ENCODE measurements around the gene ZMYM2.
"Not testable (repeated sequence)": the region's sequence is repeated elsewhere in the genome, so short reads cannot be mapped to it uniquely, and the experiment has no call there.

ZMYM2 gene

GRCh38 chr13:19958155-19959111 is at the start of gene ZMYM2:
ZMYM2 (plus strand) TSS chr13:19958727; CDS start chr13:19993073, 34,346 bp downstream.
- in situ Hi-C loops (cut with MboI; ENCODE audit: low sequenced_read_pairs): no loop called here

DNA sequence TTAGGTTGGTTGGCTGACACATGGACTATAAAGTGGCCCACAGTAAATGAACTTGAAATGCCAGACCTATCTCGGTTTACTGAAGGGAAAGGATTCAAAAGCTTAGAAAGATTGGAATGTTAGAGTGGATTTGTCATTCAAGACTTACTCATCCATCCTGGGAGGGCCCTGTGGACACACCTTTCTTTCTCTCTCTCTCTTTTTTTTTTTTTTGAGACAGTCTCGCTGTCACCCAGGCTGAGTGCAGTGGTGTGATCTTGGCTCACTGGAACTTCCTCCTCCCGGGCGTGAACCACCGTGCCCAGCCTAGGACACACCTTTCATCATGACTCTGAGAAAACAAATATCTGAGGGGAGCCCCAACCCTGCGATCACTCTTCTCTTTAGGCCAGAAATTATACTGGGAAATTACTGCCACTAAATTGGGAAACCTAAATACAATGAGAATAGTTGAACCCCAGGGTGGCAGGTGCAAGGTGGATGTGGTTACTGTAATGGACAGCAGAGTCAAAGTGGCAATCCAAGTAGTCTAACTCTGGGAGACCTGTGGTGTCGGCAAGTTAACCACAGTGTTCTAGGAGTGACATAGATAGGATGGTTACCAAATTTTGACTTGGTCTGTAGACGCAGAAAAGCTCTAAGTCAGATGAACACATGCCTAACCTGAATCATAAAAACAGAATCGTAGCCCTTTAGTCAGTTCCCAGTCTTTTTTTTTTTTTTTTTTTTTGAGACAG is 48.0 kb upstream of the ZMYM2 start:
- in situ Hi-C loops (cut with MboI; ENCODE audit: low sequenced_read_pairs): no loop called here

GRCh38 chr13:19927117-19927748 is 31.3 kb upstream of the ZMYM2 start:
- in situ Hi-C loops (cut with MboI; ENCODE audit: low sequenced_read_pairs): no loop called here

DNA sequence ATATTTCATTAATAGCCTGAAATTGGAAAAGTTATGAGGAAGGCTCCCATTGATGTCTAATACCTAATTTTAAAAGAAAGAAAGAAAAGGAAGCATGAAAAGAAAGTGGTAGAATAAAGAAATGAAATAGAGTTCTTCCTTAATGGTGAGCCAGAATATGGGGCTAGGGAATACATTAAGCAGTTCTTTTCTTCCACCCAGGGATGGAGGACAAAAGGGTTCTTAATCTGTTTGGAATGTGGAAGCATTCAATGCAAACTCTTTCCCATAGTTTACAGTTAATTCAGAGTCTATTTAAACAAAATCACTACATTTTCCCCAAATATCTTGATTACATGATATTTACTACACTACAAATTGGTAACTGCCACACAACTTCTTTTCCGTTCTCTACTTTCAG is 18.4 kb upstream of the ZMYM2 start:
- in situ Hi-C loops (cut with MboI; ENCODE audit: low sequenced_read_pairs): no loop called here

- in situ Hi-C loops (cut with MboI; ENCODE audit: low sequenced_read_pairs): no loop called here
Measured at GRCh38 chr13:19950374-19950773, 8.2 kb upstream of the ZMYM2 start.

GRCh38 chr13:19952850-19953249 is 5.7 kb upstream of the ZMYM2 start:
- in situ Hi-C loops (cut with MboI; ENCODE audit: low sequenced_read_pairs): no loop called here

- in situ Hi-C loops (cut with MboI; ENCODE audit: low sequenced_read_pairs): no loop called here
Measured at GRCh38 chr13:19955873-19956559, 2.5 kb upstream of the ZMYM2 start.

GRCh38 chr13:19957320-19958154 is 990 bp upstream of the ZMYM2 start:
- in situ Hi-C loops (cut with MboI; ENCODE audit: low sequenced_read_pairs): no loop called here

- in situ Hi-C loops (cut with MboI; ENCODE audit: low sequenced_read_pairs): no loop called here
Measured at GRCh38 chr13:19959141-19959830, 759 bp downstream of the ZMYM2 start.

DNA sequence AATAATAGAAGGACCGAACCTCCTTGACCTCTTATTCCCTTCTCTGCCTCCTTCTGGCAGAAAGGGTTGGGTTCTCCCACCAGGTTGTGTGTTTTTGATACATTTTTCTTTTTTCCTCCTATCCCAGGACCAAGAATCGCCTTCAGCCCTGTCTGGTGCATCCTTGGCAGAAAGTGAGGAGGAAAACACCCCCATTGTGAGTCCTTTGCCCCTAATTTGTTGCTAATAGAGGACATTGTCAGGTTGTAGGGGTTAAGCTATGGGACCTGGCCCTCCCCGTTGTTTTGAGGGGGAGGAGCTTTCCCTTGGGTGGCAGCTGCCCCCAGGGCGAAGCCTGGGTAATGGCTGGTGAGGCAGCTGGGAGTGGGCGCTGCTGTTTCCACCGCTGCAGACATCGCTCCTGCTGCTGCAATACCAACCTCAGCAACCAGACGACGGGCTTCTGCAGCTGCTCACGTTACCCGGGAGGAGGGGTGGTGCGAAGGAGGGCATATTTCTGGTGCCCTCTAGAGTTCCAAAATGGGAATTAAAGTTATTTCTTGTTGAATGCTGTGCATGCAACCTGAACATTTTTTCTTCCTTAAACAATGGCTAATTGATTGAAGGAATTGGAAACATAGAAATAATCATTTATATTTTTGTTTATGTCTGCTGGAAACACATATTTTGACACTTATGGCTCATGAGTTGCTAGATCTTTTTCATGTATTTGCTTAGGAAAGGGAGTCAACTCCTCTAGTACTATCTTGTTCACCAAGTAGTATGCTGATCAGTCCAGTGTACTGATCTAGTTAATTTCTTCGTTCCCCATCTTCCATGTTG is 1.5 kb downstream of the ZMYM2 start:
- in situ Hi-C loops (cut with MboI; ENCODE audit: low sequenced_read_pairs): no loop called here

DNA sequence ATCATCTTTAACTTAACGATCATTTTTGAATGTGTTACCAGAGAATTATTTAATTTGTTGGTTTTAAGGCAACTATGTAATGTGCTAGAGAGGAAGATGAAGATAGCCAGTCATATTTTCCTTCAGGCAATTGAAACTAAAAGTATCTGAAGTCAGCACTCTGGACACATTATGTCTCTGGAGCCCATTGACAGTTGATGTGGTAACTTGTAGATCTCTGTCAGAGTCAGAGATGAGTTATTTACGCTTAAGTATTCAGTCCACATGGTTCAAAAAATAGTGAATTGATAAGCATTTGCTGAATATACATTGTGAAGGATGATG is 2.1 kb downstream of the ZMYM2 start:
- in situ Hi-C loops (cut with MboI; ENCODE audit: low sequenced_read_pairs): no loop called here

DNA sequence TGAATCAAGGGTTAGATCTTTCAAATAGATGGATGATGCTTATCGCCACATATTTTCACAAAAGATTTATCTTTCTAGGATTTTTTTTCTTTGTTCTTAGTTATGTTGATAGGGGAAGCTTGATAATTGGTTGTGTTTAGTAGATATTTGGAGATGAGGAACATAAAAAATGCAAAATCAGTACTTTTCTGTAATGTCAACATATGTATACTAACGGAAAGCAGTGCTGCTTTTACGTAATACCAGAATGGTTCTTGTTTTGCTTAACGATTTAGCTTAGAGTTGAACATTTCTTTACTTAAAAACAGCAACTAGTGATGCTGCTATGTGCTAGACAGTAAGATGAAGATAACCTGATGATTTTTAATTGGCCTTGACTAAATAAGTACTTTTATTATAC is 3.0 kb downstream of the ZMYM2 start:
- in situ Hi-C loops (cut with MboI; ENCODE audit: low sequenced_read_pairs): no loop called here

DNA sequence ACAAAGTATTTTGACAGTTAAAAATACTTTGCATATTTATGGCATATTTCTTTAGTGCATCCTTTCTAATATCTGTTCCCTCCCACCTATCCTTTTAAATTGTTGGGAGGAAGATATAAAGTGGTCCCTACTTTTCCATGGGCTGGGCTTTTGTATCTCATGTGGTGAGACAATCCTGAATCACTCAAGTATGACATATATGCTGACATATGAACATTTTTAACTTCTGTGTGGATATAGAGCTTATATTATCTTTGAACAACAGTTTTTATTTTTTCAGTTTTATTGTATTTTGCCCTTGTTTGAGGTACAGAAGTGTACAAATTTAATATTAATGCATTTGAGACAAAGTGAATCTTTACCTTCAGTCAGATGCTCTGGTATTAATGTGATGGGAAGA is 3.4 kb downstream of the ZMYM2 start:
- in situ Hi-C loops (cut with MboI; ENCODE audit: low sequenced_read_pairs): no loop called here

GRCh38 chr13:19962894-19963293 is 4.4 kb downstream of the ZMYM2 start:
- in situ Hi-C loops (cut with MboI; ENCODE audit: low sequenced_read_pairs): no loop called here

GRCh38 chr13:19967621-19968020 is 9.1 kb downstream of the ZMYM2 start:
- in situ Hi-C loops (cut with MboI; ENCODE audit: low sequenced_read_pairs): no loop called here

DNA sequence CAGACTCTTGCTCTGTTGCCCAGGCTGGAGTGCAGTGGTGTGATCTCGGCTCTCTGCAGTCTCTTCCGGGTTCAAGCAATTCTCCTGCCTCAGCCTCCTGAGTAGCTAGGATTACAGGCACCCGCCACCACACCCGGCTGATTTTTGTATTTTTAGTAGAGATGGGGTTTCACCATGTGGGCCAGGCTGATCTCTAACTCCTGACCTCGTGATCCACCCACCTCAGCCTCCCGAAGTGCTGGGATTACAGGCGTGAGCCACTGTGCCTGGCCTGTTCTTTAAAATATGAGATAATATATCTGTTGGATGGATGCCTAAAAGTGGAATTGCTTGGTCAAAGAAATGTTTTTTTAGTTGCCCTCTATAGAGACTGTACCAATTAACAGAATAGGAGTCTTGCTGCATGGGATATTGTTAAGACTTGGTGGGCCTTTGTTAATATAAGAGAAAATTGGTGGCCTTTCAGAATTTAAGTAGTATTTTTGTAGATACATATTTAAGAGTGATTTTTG is 16.0 kb downstream of the ZMYM2 start:
- in situ Hi-C loops (cut with MboI; ENCODE audit: low sequenced_read_pairs): not testable (repeated sequence)

DNA sequence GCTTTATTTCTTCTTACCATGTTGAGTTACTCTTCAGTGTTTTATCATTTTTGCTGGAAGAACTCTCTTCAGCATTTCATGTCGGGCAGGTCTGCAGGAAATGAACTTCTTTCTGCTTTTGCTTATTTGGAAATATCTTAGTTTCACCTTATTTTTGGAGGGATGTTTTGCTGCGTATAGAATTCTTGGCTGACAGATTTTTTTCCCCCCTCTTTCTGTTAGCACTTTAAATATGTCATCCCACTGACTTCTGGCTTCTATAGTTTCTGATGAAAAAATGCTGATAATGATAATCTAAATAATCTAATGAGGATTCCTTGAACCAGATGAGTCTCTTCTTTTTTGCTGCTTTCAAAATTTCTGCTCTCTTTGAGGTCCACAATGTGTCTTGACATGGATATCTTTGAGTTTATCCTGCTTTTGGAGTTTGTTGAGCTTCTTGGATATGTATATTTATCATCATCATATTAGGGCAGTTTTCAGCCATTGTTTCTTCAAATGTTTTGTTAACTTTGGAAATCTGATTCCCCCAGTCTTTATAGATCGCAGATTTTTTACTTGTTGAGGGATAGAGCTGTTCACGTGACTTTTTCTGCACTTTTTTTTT is 20.4 kb downstream of the ZMYM2 start:
- in situ Hi-C loops (cut with MboI; ENCODE audit: low sequenced_read_pairs): no loop called here

- in situ Hi-C loops (cut with MboI; ENCODE audit: low sequenced_read_pairs): no loop called here
Measured at GRCh38 chr13:19981685-19982238, 23.2 kb downstream of the ZMYM2 start.

All from HL-60/S4 (cell line).